H1 (cell line): ENCODE measurements around the gene RSPH6A. TPM values are rescaled to one million over a fixed set of nuclear protein-coding genes. Genes with fewer than 3 reads are reported as not detected.

Source experiments
- CTCF ChIA-PET: fragments of 300-600 bp; sonication (Branson Sonifier 250); formaldehyde crosslinking; loops from one replicate; lab custom pipeline; 2021; ENCODE audit not compliant: partially characterized antibody; lab: Charles Lee
- POLR2A ChIA-PET: fragments of 300-600 bp; sonication (Branson Sonifier 250); formaldehyde crosslinking; loops from one replicate; lab custom pipeline; 2021; ENCODE audit warnings: inconsistent platforms; ENCODE audit not compliant: partially characterized antibody; lab: Charles Lee
- DNase-seq, 2 experiments: peaks; one replicate each; pipeline versions ENCODE4 v3.0.0 to v3.0.0-alpha.2; 2010 to 2022; ENCODE audit warnings: low spot score in 2 of 2, low read depth in 1 of 2, mixed read lengths in 1 of 2
- FAIRE-seq: peaks from 2 replicates; lab custom pipeline; 2011; peaks lifted over from hg19 to GRCh38; lab: Jason Lieb, UNC
- H2AFZ ChIP-seq: 2 replicates; pipeline ENCODE4 v1.8.1; 2012; ENCODE audit warnings: low read length, inconsistent platforms
- H2AK5ac ChIP-seq: 2 replicates; pipeline ENCODE4 v1.6.1; 2013; ENCODE audit warnings: low read depth, low read length
- H2BK120ac ChIP-seq: replicated peaks from 2 replicates; pipeline ENCODE3; 2013; ENCODE audit warnings: low read depth, low read length, inconsistent platforms
- H2BK12ac ChIP-seq: 2 replicates; pipeline ENCODE4 v1.6.1; 2013; ENCODE audit warnings: low read depth, low read length
- H2BK15ac ChIP-seq: 2 replicates; pipeline ENCODE4 v1.6.1; 2013; ENCODE audit warnings: low read length
- H2BK20ac ChIP-seq: 2 replicates; pipeline ENCODE4 v1.6.1; 2013; ENCODE audit warnings: low read length
- H2BK5ac ChIP-seq: 2 replicates; pipeline ENCODE4 v1.6.1; 2013; ENCODE audit warnings: low read depth, low read length
- H3K14ac ChIP-seq: 2 replicates; pipeline ENCODE4 v1.6.1; 2013; ENCODE audit warnings: inconsistent platforms; ENCODE audit not compliant: insufficient read length
- H3K18ac ChIP-seq: 2 replicates; pipeline ENCODE4 v1.6.1; 2013; ENCODE audit warnings: low read length; ENCODE audit errors: extremely low read depth
- H3K23ac ChIP-seq: 2 replicates; pipeline ENCODE4 v1.6.1; 2013; ENCODE audit warnings: inconsistent platforms; ENCODE audit not compliant: insufficient read length
- H3K23me2 ChIP-seq: 2 replicates; pipeline ENCODE4 v1.6.1; 2013; ENCODE audit warnings: low read depth, low read length
- H3K27ac ChIP-seq: 2 replicates; pipeline ENCODE4 v1.6.1; 2011; ENCODE audit warnings: low read depth, low read length, inconsistent platforms
- H3K27me3 ChIP-seq, 4 experiments: replicated peaks in 1 of 4; 1 replicate in 1 of 4; 2 replicates in 3 of 4; pipeline versions ENCODE4 v1.6.1 to v1.8.1; 2011 to 2013; ENCODE audit warnings: low read length in 3 of 4, mild to moderate bottlenecking in 3 of 4, inconsistent platforms in 2 of 4, mixed read lengths in 2 of 4, moderate library complexity in 1 of 4; ENCODE audit not compliant: control insufficient read depth in 3 of 4, insufficient read depth in 3 of 4; ENCODE audit errors: extremely low read depth in 1 of 4
- H3K36me3 ChIP-seq, 4 experiments: 2 replicates each; pipeline versions ENCODE4 v1.6.1 to v1.8.1; 2011 to 2013; ENCODE audit warnings: mild to moderate bottlenecking in 4 of 4, low read length in 3 of 4, moderate library complexity in 2 of 4, control low read depth in 1 of 4, inconsistent platforms in 1 of 4; ENCODE audit not compliant: insufficient read depth in 4 of 4, control insufficient read depth in 2 of 4
- H3K4ac ChIP-seq: replicated peaks from 2 replicates; pipeline ENCODE3; 2013; ENCODE audit warnings: low read length, low read depth, mixed read lengths, inconsistent platforms; ENCODE audit not compliant: insufficient read length
- H3K4me1 ChIP-seq, 4 experiments: replicated peaks in 1 of 4; 1 replicate in 1 of 4; 2 replicates in 3 of 4; pipeline versions ENCODE4 v1.6.1 to v1.8.1; 2011 to 2013; ENCODE audit warnings: low read length in 3 of 4, inconsistent platforms in 2 of 4, mixed read lengths in 1 of 4; ENCODE audit not compliant: insufficient read depth in 4 of 4, control insufficient read depth in 3 of 4
- H3K4me2 ChIP-seq, 2 experiments: 2 replicates each; pipeline versions ENCODE4 v1.6.1 to v1.8.1; 2011 to 2013; ENCODE audit warnings: low read depth in 2 of 2, low read length in 2 of 2, control low read depth in 1 of 2, inconsistent platforms in 1 of 2, mild to moderate bottlenecking in 1 of 2; ENCODE audit not compliant: insufficient read depth in 1 of 2
- H3K4me3 ChIP-seq, 4 experiments: fragments of 200-600, 300-600 bp in 1 of 4; sonication (generic), shearing (Covaris generic), sonication (Bioruptor Twin) in 1 of 4; 2 replicates each; pipeline versions ENCODE4 v1.5.1 to v1.8.1; 2011 to 2016; ENCODE audit warnings: low read length in 4 of 4, low read depth in 3 of 4, control low read depth in 2 of 4, inconsistent platforms in 2 of 4, mild to moderate bottlenecking in 2 of 4, mixed read lengths in 1 of 4, moderate library complexity in 1 of 4; ENCODE audit not compliant: insufficient read depth in 2 of 4; ENCODE audit errors: extremely low read depth in 1 of 4
- H3K56ac ChIP-seq: replicated peaks from 2 replicates; pipeline ENCODE3; 2013; ENCODE audit warnings: low read depth, mild to moderate bottlenecking, mixed read lengths, low read length, inconsistent platforms; ENCODE audit not compliant: insufficient read length
- H3K79me1 ChIP-seq: 2 replicates; pipeline ENCODE4 v1.6.1; 2013; ENCODE audit warnings: low read depth, low read length, control low read depth
- H3K79me2 ChIP-seq, 2 experiments: 2 replicates each; pipeline versions ENCODE4 v1.6.1 to v1.8.1; 2012 to 2013; ENCODE audit warnings: low read length in 2 of 2, mild to moderate bottlenecking in 2 of 2, inconsistent platforms in 1 of 2; ENCODE audit not compliant: insufficient read depth in 2 of 2, control insufficient read depth in 1 of 2
- H3K9ac ChIP-seq, 4 experiments: replicated peaks in 1 of 4; 1 replicate in 1 of 4; 2 replicates in 3 of 4; pipeline versions ENCODE4 v1.6.1 to v1.8.1; 2011 to 2013; ENCODE audit warnings: low read depth in 3 of 4, low read length in 3 of 4, control low read depth in 2 of 4, mild to moderate bottlenecking in 2 of 4, moderate library complexity in 2 of 4, inconsistent platforms in 1 of 4; ENCODE audit errors: extremely low read depth in 1 of 4
- H3K9me3 ChIP-seq, 2 experiments: 2 replicates each; pipeline versions ENCODE4 v1.6.1 to v1.8.1; 2012 to 2013; ENCODE audit warnings: mild to moderate bottlenecking in 2 of 2, moderate library complexity in 2 of 2, control low read depth in 1 of 2, inconsistent platforms in 1 of 2, low read depth in 1 of 2, low read length in 1 of 2, mixed read lengths in 1 of 2; ENCODE audit not compliant: insufficient read depth in 2 of 2
- H4K20me1 ChIP-seq, 2 experiments: replicated peaks in 1 of 2; 2 replicates each; pipeline versions ENCODE3 to v1.8.1; 2011 to 2013; ENCODE audit warnings: inconsistent platforms in 2 of 2, low read length in 2 of 2, mild to moderate bottlenecking in 1 of 2; ENCODE audit not compliant: insufficient read depth in 2 of 2, control insufficient read depth in 1 of 2
- H4K5ac ChIP-seq: 2 replicates; pipeline ENCODE4 v1.6.1; 2013; ENCODE audit warnings: low read length, low read depth, mixed read lengths, inconsistent platforms; ENCODE audit not compliant: insufficient read length
- H4K8ac ChIP-seq: 2 replicates; pipeline ENCODE4 v1.8.0; 2013; ENCODE audit warnings: mild to moderate bottlenecking, moderate library complexity, low read length, inconsistent platforms; ENCODE audit not compliant: insufficient read depth; ENCODE audit errors: extremely low read depth
- H4K91ac ChIP-seq: replicated peaks from 2 replicates; pipeline ENCODE3; 2013; ENCODE audit warnings: low read length, mixed read lengths, inconsistent platforms; ENCODE audit not compliant: insufficient read length
- CTCF ChIP-seq, 3 experiments: IDR thresholded peaks; 1 replicate in 2 of 3; 2 replicates in 1 of 3; pipeline versions ENCODE4 v1.5.1 to v1.6.1; 2011; ENCODE audit warnings: low read length in 3 of 3, mild to moderate bottlenecking in 3 of 3, inconsistent platforms in 2 of 3, low read depth in 1 of 3, moderate library complexity in 1 of 3; ENCODE audit not compliant: insufficient read depth in 1 of 3; ENCODE audit errors: control extremely low read depth in 1 of 3
- HDAC2 ChIP-seq, 2 experiments: fragments of 300-600 bp in 1 of 2; sonication (generic) in 1 of 2; IDR thresholded peaks; 2 replicates each; pipeline ENCODE4 v1.6.1; 2011 to 2012; ENCODE audit warnings: low read depth in 2 of 2, low read length in 2 of 2, mild to moderate bottlenecking in 2 of 2, moderate library complexity in 2 of 2, borderline replicate concordance in 1 of 2, inconsistent platforms in 1 of 2
- RAD21 ChIP-seq, 2 experiments: IDR thresholded peaks in 1 of 2; conservative IDR thresholded peaks in 1 of 2; 2 replicates each; pipeline ENCODE4 v1.6.1; 2011; ENCODE audit warnings: low read depth in 2 of 2, low read length in 2 of 2, improper control_type of control experiment in 1 of 2, inconsistent platforms in 1 of 2, mild to moderate bottlenecking in 1 of 2, moderate library complexity in 1 of 2
- SP4 ChIP-seq: IDR thresholded peaks from 2 replicates; pipeline ENCODE4 v1.6.1; 2012; ENCODE audit warnings: low read length, inconsistent platforms
- TEAD4 ChIP-seq: IDR thresholded peaks from 2 replicates; pipeline ENCODE4 v1.6.1; 2012; ENCODE audit warnings: low read depth, low read length, inconsistent platforms, mixed read lengths
- WGBS, 2 experiments: shearing (Covaris generic) in 1 of 2; methylation state at CpG; one replicate each; pipeline versions ENCODE4 v1.1.6 to v1.1.7; 2013 to 2015; ENCODE audit warnings: low lambda C conversion rate in 2 of 2, mixed read lengths in 2 of 2, inconsistent platforms in 1 of 2, low coverage in 1 of 2, missing lambda C conversion rate in 1 of 2; ENCODE audit not compliant: insufficient replicate concordance in 2 of 2, insufficient coverage in 1 of 2, insufficient read length in 1 of 2; ENCODE audit errors: extremely low coverage in 1 of 2, missing lambda C conversion rate in 1 of 2; 5-methylcytosine and 5-hydroxymethylcytosine counted together
- polyA plus RNA-seq, 7 experiments: library from polyadenylated mRNA; depleted of rRNA in 3 of 7; stranded (reverse) in 5 of 7; unstranded in 2 of 7; fragments of >200 nt in 5 of 7; fragments of 200-250 nt in 2 of 7; gene quantifications; 1 replicate in 5 of 7; 2 replicates in 1 of 7; 4 replicates in 1 of 7; pipeline versions ENCODE4 v1.2.1 to v1.2.3, GENCODE V29; 2011 to 2013; ENCODE audit warnings: missing spikeins in 2 of 7, mixed read lengths in 2 of 7
- total RNA-seq: library from RNA; stranded (reverse); fragmentation: NEBNext Ultra II Directional; extraction: Animal tissue kit (Norgen Biotek cat#: 25700); gene quantifications from 2 replicates; pipeline ENCODE4 v1.2.1, GENCODE V29; 2021

RSPH6A gene
- total and polyA plus RNA-seq, 2 of the 8 experiments (the other 6 are each of a cell fraction or from before 2014, with no cell fraction given) = 0.05 to 0.19 TPM

DNA sequence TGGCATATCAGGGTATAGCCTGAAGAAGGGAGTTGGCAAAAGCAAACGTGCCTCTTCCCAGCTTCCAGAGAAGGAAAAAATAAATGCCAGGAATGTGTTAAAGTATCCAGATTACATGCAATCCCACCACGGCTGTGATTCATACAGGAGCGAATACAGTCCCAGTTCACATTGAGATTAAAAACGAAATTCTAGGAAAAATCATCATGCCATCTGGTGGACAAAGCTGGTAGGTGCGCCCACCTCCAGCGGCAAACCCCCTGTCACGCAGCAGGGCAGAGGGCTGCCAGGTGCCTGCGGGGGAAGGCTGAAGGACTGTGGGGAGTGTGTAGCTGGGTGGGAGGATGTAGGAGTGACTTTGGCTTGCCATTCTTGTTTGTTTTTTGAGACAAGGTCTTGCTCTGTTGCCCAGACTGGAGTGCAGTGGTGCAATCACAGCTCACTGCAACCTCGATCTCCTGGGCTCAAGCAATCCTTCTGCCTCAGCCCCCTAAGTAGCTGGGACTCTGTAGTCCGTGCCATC, 16.1 kb downstream of the RSPH6A start:
- Histone ChIP-seq H3K4me2 (no peak overlapping the region), H3K23me2 (no peaks in the 10 kb centered on the region; the same call in 1 of the 2 replicates), H3K14ac (no peak overlapping the region), H2BK5ac (no peak overlapping the region), H3K79me1 (no peaks in the 10 kb centered on the region), H3K4me3 (no peak overlapping the region), H2BK12ac (no peak overlapping the region), H3K79me2 (no peaks in the 10 kb centered on the region), H3K23ac (no peak overlapping the region), H2AK5ac (no peak overlapping the region), H4K20me1 (no peaks in the 10 kb centered on the region), H2BK20ac (no peak overlapping the region), H3K4ac (no peak overlapping the region), H3K56ac (no peak overlapping the region), H3K9me3 (no peaks in the 10 kb centered on the region), H3K9ac (no peak overlapping the region), H3K36me3 (no peaks in the 10 kb centered on the region), H2BK15ac (no peak overlapping the region), H4K5ac (no peak overlapping the region), H3K4me1 (peaks cover 0 to 4% (median 2%) of the 10 kb centered on the region in 4 experiments; a peak in 4 of 7 replicates), H2BK120ac (no peak overlapping the region), H2AFZ (no peak overlapping the region), H4K91ac (no peak overlapping the region), H3K27ac (no peak overlapping the region), H4K8ac (no peak overlapping the region), H3K27me3 (no peaks in the 10 kb centered on the region), H3K18ac (no peak overlapping the region)
- 34% methylated on average over 10 of the region's 10 CpGs; no CpG with 5 or more reads in 1 of the 2 experiments for WGBS, 2 experiments
- TF ChIP-seq SP4 (no peak), RAD21 (IDR thresholded peaks at IDR 0.05 in 1 of 2, conservative IDR thresholded peaks at IDR 0.05 in 1 of 2; ENCODE audit: low read depth in 2 of 2, low read length in 2 of 2) (peak; percentile 45 to 52), TEAD4 (0 out of 2 replicates have a peak, but pooled peaks have one; percentile 27), CTCF (IDR thresholded peaks at IDR 0.05; ENCODE audit: control extremely low read depth in 1 of 3, insufficient read depth in 1 of 3, low read depth in 1 of 3, low read length in 3 of 3) (peak; percentile 66 to 84 (median 77)), HDAC2 (IDR thresholded peaks at IDR 0.05; ENCODE audit: borderline replicate concordance in 1 of 2, low read depth in 2 of 2, low read length in 2 of 2) (peak in 1 of 2 experiments; percentile 71; a peak in 1 of 4 replicates)
- POLR2A ChIA-PET = interaction anchor here (0.8 to 9.8 kb wide), 10 partner anchors 14 to 117 kb away, joined by 3 to 106 read pairs (median 6); partner anchors contain the start of genes DMPK, RSPH6A and SIX5
- CTCF ChIA-PET = interaction anchor here (0.6 to 9.4 kb wide), 29 partner anchors 8 to 428 kb away, joined by 3 to 107 read pairs (median 4); partner anchors contain the start of genes DMPK, QPCTL, RSPH6A and SIX5
- FAIRE-seq (peak; percentile 88), DNase-seq (peak in 1 of 2 experiments; percentile 83)
